MM.1S (cell line): ENCODE results near the gene S100A16.

Experiments
- EZH2 ChIP-seq: fragments of 300-600 bp; sonication (generic); optimal IDR thresholded peaks from 2 replicates; pipeline ENCODE3; 2017; ENCODE audit warnings: low read depth, mild to moderate bottlenecking, antibody characterized with exemption, low read length, mixed read lengths
- EZH2phosphoT487 ChIP-seq: fragments of 300-600 bp; sonication (generic); IDR thresholded peaks from 2 replicates; pipeline ENCODE4 v1.6.1; 2018; ENCODE audit warnings: antibody characterized with exemption, low read length
- TF ChIP-seq, protein P1 (sequence below): fragments of 300-600 bp; sonication (generic); IDR thresholded peaks from 2 replicates; pipeline ENCODE4 v1.5.1; 2016; ENCODE audit warnings: antibody characterized with exemption, low read length, mixed read lengths

DNA sequence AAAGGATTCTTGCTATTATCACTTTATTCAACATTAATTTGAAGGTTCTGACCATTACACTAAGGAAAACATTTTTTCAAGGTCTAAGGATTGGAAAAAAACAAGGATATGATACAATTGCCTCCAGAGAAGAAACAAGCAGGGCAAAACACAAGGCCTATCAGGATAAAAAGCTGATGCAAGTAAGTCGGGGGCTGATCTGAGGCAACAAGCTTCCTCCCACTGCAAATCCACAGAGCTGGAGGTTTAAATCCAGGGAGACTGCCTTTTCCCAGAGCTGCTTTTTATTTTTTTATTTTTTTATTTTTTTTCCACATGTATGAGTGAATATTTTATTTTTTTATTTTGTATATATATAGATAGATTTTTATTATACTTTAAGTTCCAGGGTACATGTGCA is 27.9 kb downstream of the S100A16 start:
- TF ChIP-seq, protein P1, sequence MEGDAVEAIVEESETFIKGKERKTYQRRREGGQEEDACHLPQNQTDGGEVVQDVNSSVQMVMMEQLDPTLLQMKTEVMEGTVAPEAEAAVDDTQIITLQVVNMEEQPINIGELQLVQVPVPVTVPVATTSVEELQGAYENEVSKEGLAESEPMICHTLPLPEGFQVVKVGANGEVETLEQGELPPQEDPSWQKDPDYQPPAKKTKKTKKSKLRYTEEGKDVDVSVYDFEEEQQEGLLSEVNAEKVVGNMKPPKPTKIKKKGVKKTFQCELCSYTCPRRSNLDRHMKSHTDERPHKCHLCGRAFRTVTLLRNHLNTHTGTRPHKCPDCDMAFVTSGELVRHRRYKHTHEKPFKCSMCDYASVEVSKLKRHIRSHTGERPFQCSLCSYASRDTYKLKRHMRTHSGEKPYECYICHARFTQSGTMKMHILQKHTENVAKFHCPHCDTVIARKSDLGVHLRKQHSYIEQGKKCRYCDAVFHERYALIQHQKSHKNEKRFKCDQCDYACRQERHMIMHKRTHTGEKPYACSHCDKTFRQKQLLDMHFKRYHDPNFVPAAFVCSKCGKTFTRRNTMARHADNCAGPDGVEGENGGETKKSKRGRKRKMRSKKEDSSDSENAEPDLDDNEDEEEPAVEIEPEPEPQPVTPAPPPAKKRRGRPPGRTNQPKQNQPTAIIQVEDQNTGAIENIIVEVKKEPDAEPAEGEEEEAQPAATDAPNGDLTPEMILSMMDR = no peak
- no peak for TF ChIP-seq EZH2
- no peak for TF ChIP-seq EZH2phosphoT487
